GM23248 (cell line): ENCODE measurements around the gene HOXC10. TPM values are rescaled to one million over a fixed set of nuclear protein-coding genes. Genes with fewer than 3 reads are reported as not detected.

Experiments
- DNase-seq: peaks from one replicate; pipeline ENCODE4 v3.0.0-alpha.2; 2015
- H2AFZ ChIP-seq: fragments of 200-600 bp; sonication (generic); 2 replicates; pipeline ENCODE4 v1.6.1; 2016; ENCODE audit warnings: antibody characterized with exemption
- H3F3A ChIP-seq: fragments of 200-600 bp; sonication (generic); 2 replicates; pipeline ENCODE4 v1.6.1; 2016; ENCODE audit warnings: mild to moderate bottlenecking, antibody characterized with exemption, mixed run types; ENCODE audit not compliant: insufficient read depth
- H3K27ac ChIP-seq: fragments of 200-600 bp; sonication (generic); 2 replicates; pipeline ENCODE4 v1.5.1; 2016; ENCODE audit warnings: mild to moderate bottlenecking
- H3K27me3 ChIP-seq: fragments of 200-600 bp; sonication (generic); replicated peaks from 2 replicates; pipeline ENCODE4 v1.6.1; 2016; ENCODE audit warnings: mild to moderate bottlenecking; ENCODE audit not compliant: insufficient read depth
- H3K36me3 ChIP-seq: fragments of 200-600 bp; sonication (generic); 2 replicates; pipeline ENCODE4 v1.6.1; 2016; ENCODE audit warnings: low read depth, mild to moderate bottlenecking
- H3K4me1 ChIP-seq: fragments of 200-600 bp; sonication (generic); 2 replicates; pipeline ENCODE4 v1.6.1; 2016; ENCODE audit warnings: mild to moderate bottlenecking; ENCODE audit not compliant: insufficient read depth
- H3K4me2 ChIP-seq: fragments of 200-600 bp; sonication (generic); one replicate; pipeline ENCODE4 v1.6.1; 2016; ENCODE audit warnings: mild to moderate bottlenecking; ENCODE audit not compliant: unreplicated experiment
- H3K4me3 ChIP-seq: fragments of 200-600 bp; sonication (generic); 2 replicates; pipeline ENCODE4 v1.5.1; 2016; ENCODE audit warnings: mild to moderate bottlenecking
- H3K79me2 ChIP-seq: fragments of 200-600 bp; sonication (generic); 2 replicates; pipeline ENCODE4 v1.6.1; 2016; ENCODE audit warnings: mild to moderate bottlenecking; ENCODE audit not compliant: insufficient read depth
- H3K9ac ChIP-seq: fragments of 200-600 bp; sonication (generic); 2 replicates; pipeline ENCODE4 v1.6.1; 2016; ENCODE audit warnings: mild to moderate bottlenecking
- H3K9me2 ChIP-seq: fragments of 200-600 bp; sonication (generic); 2 replicates; pipeline ENCODE4 v1.6.1; 2016; ENCODE audit warnings: mixed run types, mild to moderate bottlenecking, moderate library complexity; ENCODE audit not compliant: insufficient read depth
- H3K9me3 ChIP-seq: fragments of 200-600 bp; sonication (generic); one replicate; pipeline ENCODE4 v1.6.1; 2017; ENCODE audit warnings: low read depth
- H4K20me1 ChIP-seq: fragments of 200-600 bp; sonication (generic); 2 replicates; pipeline ENCODE4 v1.6.0; 2016; ENCODE audit not compliant: insufficient read depth
- EZH2 ChIP-seq: fragments of 200-600 bp; sonication (generic); IDR thresholded peaks from 2 replicates; pipeline ENCODE4 v1.6.1; 2018; ENCODE audit warnings: antibody characterized with exemption, mild to moderate bottlenecking; ENCODE audit not compliant: insufficient read depth, poor library complexity, severe bottlenecking
- EZH2phosphoT487 ChIP-seq: fragments of 200-600 bp; sonication (generic); IDR thresholded peaks from 2 replicates; pipeline ENCODE4 v1.6.1; 2018; ENCODE audit warnings: antibody characterized with exemption, moderate library complexity, mild to moderate bottlenecking, low read depth; ENCODE audit not compliant: insufficient read depth
- WGBS, 2 experiments: methylation state at CpG; one replicate each; pipeline ENCODE4 v1.1.6; 2015 to 2017; ENCODE audit warnings: low lambda C conversion rate in 2 of 2, low coverage in 1 of 2; ENCODE audit errors: missing lambda C conversion rate in 2 of 2; 5-methylcytosine and 5-hydroxymethylcytosine counted together
- in situ Hi-C: fragments of 300-500 bp; cut with MboI; formaldehyde crosslinking; loops from 2 replicates; pipeline ENCODE4 v1.15.0; 2020
- polyA plus RNA-seq: library from polyadenylated mRNA; unstranded; fragments of >200 nt; fragmentation: Nextera tagmentation; extraction: Ambion mirVana; gene quantifications from 2 replicates; pipeline ENCODE4 v1.2.1, GENCODE V29; 2016
- total RNA-seq: library from RNA; depleted of rRNA; stranded (reverse); fragments of >200 nt; shearing (Covaris generic); gene quantifications from 2 replicates; pipeline ENCODE4 v1.2.3, GENCODE V29; 2014

HOXC10 gene
- total and polyA plus RNA-seq, 2 experiments from 2014 or later = not detected

DNA sequence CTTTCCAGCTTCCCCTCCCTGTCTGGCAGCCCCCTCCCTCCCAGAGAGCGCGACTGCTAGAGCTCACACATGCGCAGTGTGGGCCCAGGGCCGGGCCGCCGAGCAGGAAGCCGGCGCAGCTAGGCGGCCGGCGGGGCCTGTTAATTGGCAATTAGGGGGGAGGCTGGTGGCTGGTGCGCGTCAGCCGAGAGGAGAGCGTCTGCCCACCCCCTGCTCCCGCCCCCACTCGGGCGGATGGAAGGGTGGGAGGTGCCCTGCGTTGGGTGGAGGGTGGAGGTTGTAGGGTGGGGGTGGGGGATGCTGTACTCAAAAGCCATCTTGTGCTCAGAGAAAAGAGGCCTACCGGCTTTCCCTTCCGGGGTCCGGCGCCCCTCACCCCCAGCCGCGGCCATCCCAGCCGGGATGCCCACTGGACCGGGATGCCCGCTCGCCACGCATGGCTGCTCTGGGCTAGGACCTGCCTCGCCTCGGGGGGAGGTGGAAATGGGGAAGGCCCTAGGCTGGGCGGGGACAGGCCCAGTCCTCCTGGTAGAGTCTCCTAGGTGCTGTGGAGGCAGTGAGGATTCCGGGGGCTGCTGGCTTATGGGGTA is 33.0 kb downstream of the HOXC10 start:
- H3K36me3 ChIP-seq = no peaks in the 10 kb centered on the region
- H3K9me3 ChIP-seq = no peaks in the 10 kb centered on the region
- peak overlapping the region; percentile 99 for H3K27ac ChIP-seq
- peaks cover 68% of the 10 kb centered on the region for H3K79me2 ChIP-seq
- H3K4me2 ChIP-seq = peak overlapping the region; percentile 85
- no peaks in the 10 kb centered on the region for H4K20me1 ChIP-seq
- no peaks in the 10 kb centered on the region for H3K27me3 ChIP-seq
- TF ChIP-seq EZH2phosphoT487 (no peak), EZH2 (no peak)
- H3K4me1 ChIP-seq = peaks cover 47% of the 10 kb centered on the region
- WGBS, 2 experiments = 0 to 2% methylated on average over 16 to 34 of the region's 34 CpGs
- H3K9ac ChIP-seq = peak overlapping the region; percentile 97
- H3F3A ChIP-seq = peaks cover 11% of the 10 kb centered on the region
- H3K9me2 ChIP-seq = no peaks in the 10 kb centered on the region
- peak overlapping the region; percentile 47 for H2AFZ ChIP-seq
- in situ Hi-C loops = no loop called here
- peak overlapping the region; percentile 78 for H3K4me3 ChIP-seq
- DNase-seq = peak; percentile 97

DNA sequence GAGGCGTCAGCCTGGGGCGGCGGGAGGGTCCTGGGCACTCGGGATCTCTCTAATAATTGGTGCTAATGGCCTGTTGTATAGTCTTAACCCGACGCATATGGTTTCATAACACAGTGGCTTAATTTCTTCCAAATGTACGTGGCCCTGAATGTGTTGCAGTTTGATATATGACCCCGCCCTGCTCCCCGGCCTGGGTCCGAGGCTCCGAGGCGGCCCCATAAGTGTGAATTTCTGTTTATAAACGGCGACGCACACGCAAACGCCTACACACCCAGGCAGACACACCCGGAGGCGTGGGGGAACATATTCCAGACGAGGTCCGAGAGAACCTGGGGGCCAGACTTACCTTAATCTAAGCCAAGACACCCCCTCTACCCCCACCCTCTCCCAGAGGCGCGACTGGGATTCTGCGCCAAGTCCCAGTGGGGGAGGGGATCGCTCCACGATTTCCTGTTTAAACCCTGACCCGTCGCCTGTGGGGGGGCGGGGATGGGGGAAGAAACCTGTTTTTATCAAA is 33.6 kb downstream of the HOXC10 start:
- H3K36me3 ChIP-seq = no peaks in the 10 kb centered on the region
- peak overlapping the region; percentile 78 for H3K4me3 ChIP-seq
- H3K4me2 ChIP-seq = peak overlapping the region; percentile 85
- H3F3A ChIP-seq = peaks cover 10% of the 10 kb centered on the region
- DNase-seq = peak; percentile 76
- no peak for TF ChIP-seq EZH2
- TF ChIP-seq EZH2phosphoT487 = no peak
- H2AFZ ChIP-seq = peak overlapping the region; percentile 24
- peak overlapping the region; percentile 97 for H3K9ac ChIP-seq
- H3K27ac ChIP-seq = peak overlapping the region; percentile 99
- in situ Hi-C loops = no loop called here
- WGBS, 2 experiments = 2 to 3% methylated on average over 16 to 29 of the region's 29 CpGs
- H3K4me1 ChIP-seq = peaks cover 47% of the 10 kb centered on the region
- H3K9me2 ChIP-seq = no peaks in the 10 kb centered on the region
- H3K9me3 ChIP-seq = no peaks in the 10 kb centered on the region
- H3K79me2 ChIP-seq = peaks cover 74% of the 10 kb centered on the region
- no peaks in the 10 kb centered on the region for H4K20me1 ChIP-seq
- no peaks in the 10 kb centered on the region for H3K27me3 ChIP-seq

DNA sequence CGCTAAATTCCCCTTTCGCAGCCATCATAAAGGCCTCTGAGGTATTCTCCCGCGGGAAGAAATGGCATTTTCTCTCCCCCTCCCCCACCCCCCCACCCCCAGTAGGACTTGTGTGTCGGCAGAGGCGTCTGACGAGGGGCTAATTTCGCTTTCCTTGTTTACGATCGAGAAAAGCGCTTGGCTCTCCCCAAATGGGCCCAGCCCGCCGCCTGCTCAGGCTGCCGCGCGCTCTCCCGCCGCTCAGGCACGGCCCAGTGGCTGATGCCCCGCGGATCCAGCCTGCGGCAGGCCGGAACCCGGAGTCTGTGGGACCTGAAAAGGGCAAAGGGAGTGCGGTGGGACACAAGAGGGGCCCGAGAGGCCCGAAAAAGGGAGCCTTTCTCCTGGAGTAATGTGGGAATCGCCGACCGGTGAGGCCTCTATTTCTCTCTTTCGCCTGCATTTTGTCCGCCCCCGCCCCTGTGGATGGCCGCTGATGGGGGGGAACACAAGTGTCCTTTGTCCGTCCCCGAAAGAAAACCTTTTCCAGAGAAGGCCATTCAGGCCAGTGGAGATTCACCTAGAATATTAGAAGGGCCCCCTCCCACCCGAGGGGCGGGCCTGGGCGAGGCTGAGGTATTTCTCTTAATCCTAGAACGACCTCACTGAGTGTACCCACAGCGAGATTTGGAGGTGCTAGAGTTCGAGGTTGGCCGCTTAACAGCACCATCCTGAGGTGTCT is 34.3 kb downstream of the HOXC10 start:
- Histone ChIP-seq H3K79me2 (peaks cover 81% of the 10 kb centered on the region), H3K9me2 (no peaks in the 10 kb centered on the region), H3K4me2 (peak overlapping the region; percentile 94), H2AFZ (no peak overlapping the region), H3F3A (peaks cover 10% of the 10 kb centered on the region; the same call in 1 of the 2 replicates), H3K4me3 (peak overlapping the region; percentile 78), H3K9me3 (no peaks in the 10 kb centered on the region), H4K20me1 (no peaks in the 10 kb centered on the region), H3K36me3 (no peaks in the 10 kb centered on the region), H3K9ac (peak overlapping the region; percentile 97), H3K4me1 (peaks cover 46% of the 10 kb centered on the region), H3K27ac (peak overlapping the region; percentile 99), H3K27me3 (no peaks in the 10 kb centered on the region)
- in situ Hi-C loops = no loop called here
- DNase-seq = peak; percentile 62
- TF ChIP-seq EZH2phosphoT487 (no peak), EZH2 (no peak)
- WGBS, 2 experiments = 37 to 38% methylated on average over 38 to 43 of the region's 43 CpGs

DNA sequence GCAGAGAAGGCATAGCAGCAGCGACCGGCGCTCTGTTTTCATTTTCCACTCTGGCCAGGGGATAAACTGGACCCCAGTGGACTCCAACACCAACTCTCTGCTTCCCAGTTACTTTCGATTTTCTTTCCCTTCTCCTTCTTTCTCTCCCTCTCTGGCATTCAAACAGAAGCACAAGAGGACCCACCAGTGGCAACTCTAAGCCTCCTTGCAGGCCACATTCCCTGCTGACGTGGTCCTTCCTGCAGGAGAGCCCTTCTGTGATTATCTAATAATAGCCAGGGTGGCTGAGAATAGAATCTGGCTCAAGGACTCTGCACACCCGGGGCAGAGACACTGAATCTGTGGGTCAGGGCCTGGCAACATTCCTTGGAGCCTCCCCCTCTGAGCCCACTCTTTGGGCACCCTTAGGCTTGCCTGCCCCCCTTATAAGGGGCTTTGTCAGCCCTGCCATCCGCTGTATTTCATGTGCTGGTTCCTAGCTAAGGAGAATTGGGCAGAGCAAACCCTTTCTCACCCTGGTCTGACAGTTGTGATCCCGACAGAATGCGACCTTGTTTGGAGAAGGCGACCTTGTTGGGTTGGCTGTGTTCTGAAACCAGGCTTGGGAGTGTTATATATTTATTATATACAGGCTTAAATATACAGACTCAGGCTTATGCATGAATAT is 35.1 kb downstream of the HOXC10 start:
- Histone ChIP-seq H3K27ac (peak overlapping the region; percentile 99), H3K79me2 (peaks cover 89% of the 10 kb centered on the region)
- peak; percentile 85 for DNase-seq

More for the DNA sequence above, 35.1 kb downstream of the HOXC10 start:
- Histone ChIP-seq H3K9me3 (no peaks in the 10 kb centered on the region), H3K9me2 (no peaks in the 10 kb centered on the region), H3K9ac (peak overlapping the region; percentile 97), H4K20me1 (no peaks in the 10 kb centered on the region), H3K4me2 (peak overlapping the region; percentile 94), H2AFZ (no peak overlapping the region), H3F3A (peaks cover 10% of the 10 kb centered on the region; the same call in 1 of the 2 replicates), H3K4me3 (peak overlapping the region; percentile 78), H3K4me1 (peaks cover 52% of the 10 kb centered on the region), H3K27me3 (no peaks in the 10 kb centered on the region), H3K36me3 (no peaks in the 10 kb centered on the region)
- WGBS, 2 experiments = 24 to 31% methylated on average over 10 of the region's 10 CpGs
- in situ Hi-C loops = loop anchor here (10.0 kb wide), 1 partner anchor 175 kb away; no protein-coding TSS in a partner anchor
- no peak for TF ChIP-seq EZH2phosphoT487
